Measurements from ENCODE around the gene HAT1. TPM values are rescaled to one million over a fixed set of nuclear protein-coding genes. Genes with fewer than 3 reads are reported as not detected.

The HAT1 gene
- total and polyA plus RNA-seq, 10 of the 15 experiments (the other 5 are each of a cell fraction or from before 2014, with no cell fraction given) = 60.0 to 225 (median 130) TPM

GRCh38 chr2:171952748-171953147 is 30.5 kb downstream of the HAT1 start:
- no peak overlapping the region for H2AFZ ChIP-seq (ENCODE audit: control insufficient read depth, low read depth, low read length)
- H3K4me2 ChIP-seq (ENCODE audit: control insufficient read depth, insufficient read depth) = no peak overlapping the region
- in situ Hi-C loops (cut with MboI) (no loop called here), intact Hi-C loops (cut with micrococcal nuclease; ENCODE audit: unreplicated experiment) (loop anchor here (10.0 kb wide), 1 partner anchor 152 kb away; the partner anchor contains the start of gene DLX2)
- no peaks in the 10 kb centered on the region for H3K79me2 ChIP-seq (ENCODE audit: control insufficient read depth, insufficient read depth, low read length)
- FAIRE-seq = no peak
- ChIA-PET POLR2A (no interaction called here), SMC1A (ENCODE audit: uncharacterized antibody, unreplicated experiment) (no interaction called here), CTCF (interaction anchor here (1.0 kb wide), 1 partner anchor 152 kb away, joined by 4 read pairs; no protein-coding TSS in a partner anchor), RAD21 (ENCODE audit: unreplicated experiment) (no interaction called here)
- WGBS (ENCODE audit: insufficient coverage, insufficient replicate concordance, low lambda C conversion rate, missing lambda C conversion rate) = 100% methylated on average over 3 of the region's 3 CpGs
- no peak overlapping the region for H3K27ac ChIP-seq (ENCODE audit: control insufficient read depth, insufficient read depth)
- H3K4me1 ChIP-seq (ENCODE audit: control insufficient read depth, insufficient read depth, low read length) = no peaks in the 10 kb centered on the region; the same call in 1 of the 2 replicates
- no peak for DNase-seq (ENCODE audit: low read depth, low spot score)
- peaks cover 4 to 5% of the 10 kb centered on the region in 2 experiments; a peak in 2 of 4 replicates for H3K36me3 ChIP-seq (ENCODE audit: control insufficient read depth in 2 of 2, insufficient read depth in 2 of 2, low read length in 1 of 2)
- TF ChIP-seq MXI1 (IDR thresholded peaks at IDR 0.05; ENCODE audit: low read depth, low read length) (no peak), BACH1 (IDR thresholded peaks at IDR 0.05; ENCODE audit: borderline replicate concordance) (no peak), ZNF622 (IDR thresholded peaks at IDR 0.05) (no peak), ETV6 (conservative IDR thresholded peaks at IDR 0.05 in 1 of 2, IDR thresholded peaks at IDR 0.05 in 1 of 2; ENCODE audit: borderline replicate concordance in 1 of 2, low read depth in 1 of 2) (no peak), IKZF2 (IDR thresholded peaks at IDR 0.05) (no peak), WRNIP1 (IDR thresholded peaks at IDR 0.05; ENCODE audit: borderline replicate concordance, low read depth, low read length) (no peak), MTA3 (IDR thresholded peaks at IDR 0.05; ENCODE audit: borderline replicate concordance, low read length) (no peak), CREM (IDR thresholded peaks at IDR 0.05; ENCODE audit: low read depth) (no peak), NRF1 (conservative IDR thresholded peaks at IDR 0.05; ENCODE audit: low read depth, low read length) (no peak)
- no peak for ATAC-seq
- no peaks in the 10 kb centered on the region for H3K27me3 ChIP-seq (replicated peaks in 1 of 2; ENCODE audit: control insufficient read depth in 2 of 2, insufficient read depth in 2 of 2, low read length in 1 of 2)
- no peaks in the 10 kb centered on the region; the same call in 2 of the 3 replicates for H3K9me3 ChIP-seq (replicated peaks; ENCODE audit: control insufficient read depth, insufficient read depth, low read length)
- no peak overlapping the region for H3K9ac ChIP-seq (ENCODE audit: control insufficient read depth, insufficient read depth, low read length)
- H4K20me1 ChIP-seq (ENCODE audit: control insufficient read depth, insufficient read depth) = no peaks in the 10 kb centered on the region
- H3K4me3 ChIP-seq = no peak overlapping the region
- no TSS peak for BruUV-seq (replicated peaks)
